B cell (primary cell): ENCODE data around the gene CREB5. TPM values are rescaled to one million over a fixed set of nuclear protein-coding genes. Genes with fewer than 3 reads are reported as not detected.

Experiments
- ATAC-seq: fragments of 200-7000 bp; cut with Tn5 transposase; one replicate; pipeline ENCODE4 v1.10.0; 2021; ENCODE audit warnings: low read depth, mild to moderate bottlenecking, moderate number of reproducible peaks, moderate library complexity
- CTCF ChIA-PET: fragments of 350-600 bp; sonication (Branson Sonifier 250); formaldehyde crosslinking; loops from one replicate; lab custom pipeline; 2021; ENCODE audit warnings: antibody characterized with exemption, inconsistent platforms; lab: Charles Lee
- POLR2A ChIA-PET: fragments of 350-600 bp; sonication (Branson Sonifier 250); formaldehyde crosslinking; loops from one replicate; lab custom pipeline; 2021; ENCODE audit warnings: antibody characterized with exemption; lab: Charles Lee
- DNase-seq: peaks from one replicate; pipeline ENCODE4 v3.0.0; 2013
- H2AFZ ChIP-seq: 2 replicates; pipeline ENCODE4 v1.6.1; 2012; ENCODE audit warnings: mild to moderate bottlenecking, low read depth, low read length; ENCODE audit not compliant: insufficient read depth, poor library complexity, severe bottlenecking
- H3K27ac ChIP-seq, 2 donors: 1 replicate in 1 of 2; 2 replicates in 1 of 2; pipeline ENCODE4 v1.5.1; 2012 to 2013; ENCODE audit warnings: low read length in 2 of 2, mild to moderate bottlenecking in 2 of 2, moderate library complexity in 1 of 2
- H3K27me3 ChIP-seq, 4 experiments: fragments of 200-600 bp in 1 of 4; sonication (generic) in 1 of 4; replicated peaks in 1 of 4; 1 replicate in 2 of 4; 2 replicates in 2 of 4; pipeline versions ENCODE4 v1.6.1 to v1.7.0; 2013 to 2016; ENCODE audit warnings: low read length in 3 of 4, mild to moderate bottlenecking in 2 of 4, mixed read lengths in 1 of 4, moderate library complexity in 1 of 4; ENCODE audit not compliant: insufficient read depth in 4 of 4, control insufficient read depth in 3 of 4; ENCODE audit errors: control extremely low read depth in 1 of 4
- H3K36me3 ChIP-seq, 2 experiments: replicated peaks in 1 of 2; 1 replicate in 1 of 2; 2 replicates in 1 of 2; pipeline versions ENCODE4 v1.6.1 to v1.7.1; 2013; ENCODE audit warnings: low read length in 1 of 2; ENCODE audit not compliant: insufficient read depth in 2 of 2, control insufficient read depth in 1 of 2; ENCODE audit errors: control extremely low read depth in 1 of 2, extremely low read depth in 1 of 2
- H3K4me1 ChIP-seq, 2 donors: fragments of 200-600 bp in 1 of 2; sonication (generic) in 1 of 2; 1 replicate in 1 of 2; 2 replicates in 1 of 2; pipeline versions ENCODE4 v1.5.1 to v1.6.1; 2013 to 2017; ENCODE audit warnings: low read length in 2 of 2; ENCODE audit not compliant: control insufficient read depth in 2 of 2, insufficient read depth in 2 of 2
- H3K4me2 ChIP-seq: replicated peaks from 2 replicates; pipeline ENCODE3; 2012; ENCODE audit warnings: mild to moderate bottlenecking, low read depth, low read length; ENCODE audit not compliant: poor library complexity, severe bottlenecking
- H3K4me3 ChIP-seq, 5 experiments: fragments of 200-600 bp in 1 of 5; sonication (generic) in 1 of 5; 1 replicate in 3 of 5; 2 replicates in 2 of 5; pipeline versions ENCODE4 v1.5.1 to v1.7.0; 2011 to 2016; ENCODE audit warnings: low read length in 4 of 5, mild to moderate bottlenecking in 4 of 5, low read depth in 2 of 5, control low read depth in 1 of 5, moderate library complexity in 1 of 5; ENCODE audit not compliant: insufficient read depth in 1 of 5; ENCODE audit errors: control extremely low read depth in 1 of 5, extremely low read depth in 1 of 5
- H3K79me2 ChIP-seq: fragments of 200-600 bp; sonication (generic); one replicate; pipeline ENCODE4 v1.6.0; 2016; ENCODE audit warnings: low read length; ENCODE audit not compliant: control insufficient read depth, insufficient read depth
- H3K9ac ChIP-seq: fragments of 200-600 bp; sonication (generic); 2 replicates; pipeline ENCODE4 v1.6.1; 2017; ENCODE audit warnings: mild to moderate bottlenecking, low read length, moderate library complexity
- H3K9me3 ChIP-seq, 3 donors: one replicate each; pipeline versions ENCODE4 v1.6.1 to v1.7.1; 2013; ENCODE audit warnings: low read length in 2 of 3; ENCODE audit not compliant: control insufficient read depth in 2 of 3, insufficient read depth in 1 of 3; ENCODE audit errors: control extremely low read depth in 1 of 3
- H4K20me1 ChIP-seq: 2 replicates; pipeline ENCODE4 v1.6.0; 2012; ENCODE audit warnings: mild to moderate bottlenecking, low read length; ENCODE audit not compliant: insufficient read depth, control insufficient read depth, poor library complexity, severe bottlenecking
- H3K27ac Mint-ChIP-seq: one replicate; pipeline ENCODE4 v1.8.0; 2021; ENCODE audit warnings: mixed read lengths
- H3K27me3 Mint-ChIP-seq: one replicate; pipeline ENCODE4 v1.8.0; 2021; ENCODE audit warnings: mixed read lengths
- H3K4me1 Mint-ChIP-seq: one replicate; pipeline ENCODE4 v1.8.0; 2021; ENCODE audit warnings: mixed read lengths
- H3K4me3 Mint-ChIP-seq: one replicate; pipeline ENCODE4 v1.8.0; 2021; ENCODE audit warnings: mixed read lengths
- H3K9me3 Mint-ChIP-seq: one replicate; pipeline ENCODE4 v1.8.0; 2022; ENCODE audit warnings: mixed read lengths; ENCODE audit not compliant: insufficient read depth
- CTCF ChIP-seq: fragments of 200-600 bp; IDR thresholded peaks from one replicate; pipeline ENCODE4 v1.8.0; 2022; ENCODE audit warnings: antibody characterized with exemption, mild to moderate bottlenecking
- EZH2 ChIP-seq: IDR thresholded peaks from 2 replicates; pipeline ENCODE4 v1.6.1; 2012; ENCODE audit warnings: borderline replicate concordance, low read depth, mild to moderate bottlenecking, moderate library complexity, low read length; ENCODE audit not compliant: insufficient read depth, poor library complexity, severe bottlenecking
- WGBS: methylation state at CpG from one replicate; pipeline ENCODE4 v1.1.5; 2013; ENCODE audit warnings: missing lambda C conversion rate; ENCODE audit not compliant: insufficient coverage; 5-methylcytosine and 5-hydroxymethylcytosine counted together
- intact Hi-C: fragments of 100-400 bp; cut with micrococcal nuclease; formaldehyde crosslinking; loops from one replicate; pipeline ENCODE4 v1.10.0; 2022
- polyA plus RNA-seq: library from polyadenylated mRNA; depleted of rRNA; stranded (reverse); fragments of >200 nt; gene quantifications from 2 replicates; pipeline ENCODE4 v1.2.3, GENCODE V29; 2012
- total RNA-seq, 2 donors: library from RNA; stranded (reverse); fragments of 120-200 nt in 1 of 2; gene quantifications; 1 replicate in 1 of 2; 2 replicates in 1 of 2; pipeline versions ENCODE4 v1.2.3 to v1.2.4, GENCODE V29; 2013 to 2022

CREB5 gene
- total and polyA plus RNA-seq, 2 donors (not counting 1 experiment from before 2014, with no cell fraction given), result 0.05 to 0.95 TPM

GRCh38 chr7:28510026-28510369 is 97.7 kb downstream of the CREB5 start:
- no peaks in the 10 kb centered on the region for H3K9me3 ChIP-seq
- peaks cover 2 to 5% of the 10 kb centered on the region in 2 donors for H3K4me1 ChIP-seq
- no peaks in the 10 kb centered on the region for H3K36me3 ChIP-seq
- peaks cover 16% of the 10 kb centered on the region for H3K4me1 Mint-ChIP-seq
- no peaks in the 10 kb centered on the region for H3K9me3 Mint-ChIP-seq
- intact Hi-C loops, result no loop called here
- no peaks in the 10 kb centered on the region for H3K79me2 ChIP-seq
- H3K4me3 Mint-ChIP-seq, result peak overlapping the region; percentile 33
- H3K27me3 Mint-ChIP-seq, result peaks cover 8% of the 10 kb centered on the region
- no peak for TF ChIP-seq EZH2
- no peak for ATAC-seq
- H3K4me2 ChIP-seq, result peak overlapping the region; percentile 37
- no peak for DNase-seq
- ChIA-PET POLR2A (no interaction called here), CTCF (no interaction called here)
- 100% methylated on average over 1 of the region's 2 CpGs for WGBS
- no peak overlapping the region for H3K4me3 ChIP-seq
- H3K9ac ChIP-seq, result no peak overlapping the region
- H3K27ac Mint-ChIP-seq, result peak overlapping the region; percentile 54
- H3K27me3 ChIP-seq, result no peaks in the 10 kb centered on the region
- H4K20me1 ChIP-seq, result no peaks in the 10 kb centered on the region
- H3K27ac ChIP-seq, result no peak overlapping the region
- no peak overlapping the region for H2AFZ ChIP-seq

- Histone ChIP-seq H3K27ac (no peak overlapping the region), H3K27me3 (no peaks in the 10 kb centered on the region), H3K4me3 (no peak overlapping the region), H3K4me2 (no peak overlapping the region), H3K9ac (no peak overlapping the region), H3K36me3 (no peaks in the 10 kb centered on the region), H4K20me1 (no peaks in the 10 kb centered on the region), H2AFZ (no peak overlapping the region), H3K9me3 (no peaks in the 10 kb centered on the region), H3K79me2 (no peaks in the 10 kb centered on the region), H3K4me1 (peaks cover 2 to 5% of the 10 kb centered on the region in 2 donors)
- no peak for ATAC-seq
- ChIA-PET CTCF (no interaction called here), POLR2A (no interaction called here)
- H3K27me3 Mint-ChIP-seq, result peaks cover 8% of the 10 kb centered on the region
- H3K4me1 Mint-ChIP-seq, result peaks cover 13% of the 10 kb centered on the region
- H3K27ac Mint-ChIP-seq, result no peak overlapping the region
- no peak for DNase-seq
- no peak overlapping the region for H3K4me3 Mint-ChIP-seq
- intact Hi-C loops, result no loop called here
- 82% methylated on average over 3 of the region's 9 CpGs for WGBS
- no peaks in the 10 kb centered on the region for H3K9me3 Mint-ChIP-seq
- TF ChIP-seq EZH2, result no peak
- no peak for TF ChIP-seq CTCF
These were observed 100.5 kb downstream of the CREB5 start for GRCh38 chr7:28512668-28513440.
